Measurements from ENCODE around the gene CHAC2. TPM values are rescaled to one million over a fixed set of nuclear protein-coding genes. Genes with fewer than 3 reads are reported as not detected.
"Not testable (repeated sequence)": the region's sequence is repeated elsewhere in the genome, so short reads cannot be mapped to it uniquely, and the experiment has no call there.

Gene CHAC2
- total RNA-seq, result 16.5 and 17.2 TPM in 2 replicates

GRCh38 chr2:53767405-53768241, at the start of gene CHAC2:
Gene CHAC2 (plus strand): TSS chr2:53767804. CDS start chr2:53767887, 83 bp downstream.
- intact Hi-C loops (cut with micrococcal nuclease), result loop anchor here (1.0 to 5.0 kb wide), 8 partner anchors 19 to 1925 kb away; partner anchors contain the start of genes ACYP2, ASB3, CLHC1 and EML6

DNA sequence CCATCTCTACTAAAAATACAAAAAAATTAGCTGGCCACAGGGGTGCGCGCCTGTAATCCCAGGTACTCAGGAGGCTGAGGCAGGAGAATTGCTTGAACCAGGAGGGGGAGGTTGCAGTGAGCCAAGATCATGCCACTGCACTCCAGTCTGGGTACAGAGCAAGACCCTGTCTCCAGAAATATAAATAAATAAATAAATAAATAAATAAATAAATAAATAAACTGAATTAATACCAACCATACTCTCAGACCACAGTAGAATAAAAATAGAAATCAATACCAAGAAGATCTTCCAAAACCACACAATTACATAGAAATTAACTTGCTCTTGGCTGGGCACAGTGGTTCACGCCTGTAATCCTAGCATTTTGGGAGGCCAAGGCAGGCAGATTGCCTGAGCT, 46.7 kb upstream of the CHAC2 start:
- intact Hi-C loops (cut with micrococcal nuclease), result not testable (repeated sequence)

DNA sequence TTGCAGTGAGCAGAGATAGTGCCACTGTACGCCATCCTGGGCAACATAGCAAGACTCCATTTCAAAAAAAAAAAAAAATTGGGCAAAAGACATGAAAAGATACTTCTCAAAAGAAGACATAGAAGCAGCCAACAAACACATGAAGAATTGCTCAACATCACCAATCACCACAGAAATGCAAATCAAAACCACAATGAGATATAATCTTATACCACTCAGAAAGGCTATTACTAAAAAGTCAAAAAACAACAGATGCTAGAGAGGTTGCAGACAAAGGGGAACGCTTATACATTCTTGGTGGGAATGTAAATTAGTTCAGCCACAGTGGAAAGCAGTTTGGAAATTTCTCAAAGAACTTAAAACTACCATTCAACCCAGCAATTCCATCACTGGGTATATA, 43.1 kb upstream of the CHAC2 start:
- intact Hi-C loops (cut with micrococcal nuclease), result loop anchor here (2.0 kb wide), 1 partner anchor 42 kb away; the partner anchor contains the start of gene CHAC2

GRCh38 chr2:53725662-53726061, 41.9 kb upstream of the CHAC2 start:
- intact Hi-C loops (cut with micrococcal nuclease), result loop anchor here (2.0 kb wide), 1 partner anchor 41 kb away; the partner anchor contains the start of gene CHAC2

- intact Hi-C loops (cut with micrococcal nuclease), result no loop called here
These were observed 39.7 kb upstream of the CHAC2 start for GRCh38 chr2:53727921-53728320.

DNA sequence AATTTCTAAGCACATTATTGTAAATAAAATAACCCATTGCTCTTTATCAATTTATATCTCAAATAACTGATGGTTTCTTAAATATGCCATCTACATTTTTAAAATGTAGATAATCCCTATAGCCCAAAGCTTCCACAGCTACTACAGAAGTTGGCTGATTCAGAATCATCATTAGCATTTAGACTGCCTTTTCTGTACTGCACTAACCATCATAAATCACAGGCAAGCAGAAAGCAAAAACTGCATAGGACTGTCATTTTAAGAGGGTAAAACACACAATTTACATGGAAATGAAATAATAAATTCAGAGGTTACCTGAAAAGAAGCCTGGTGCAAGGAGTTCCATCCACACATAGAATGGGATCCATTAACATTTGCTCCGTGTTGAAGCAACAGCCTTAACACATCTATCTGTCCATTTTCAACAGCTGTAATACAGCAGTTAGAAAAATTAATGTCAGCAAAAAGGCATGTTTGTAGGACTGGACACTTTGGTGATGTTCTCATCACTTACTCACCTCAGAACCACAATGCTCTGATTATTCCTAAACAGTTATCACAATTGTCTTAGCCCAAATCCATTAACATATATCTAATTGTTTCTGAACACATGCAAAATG, 38.4 kb upstream of the CHAC2 start:
- intact Hi-C loops (cut with micrococcal nuclease), result no loop called here

DNA sequence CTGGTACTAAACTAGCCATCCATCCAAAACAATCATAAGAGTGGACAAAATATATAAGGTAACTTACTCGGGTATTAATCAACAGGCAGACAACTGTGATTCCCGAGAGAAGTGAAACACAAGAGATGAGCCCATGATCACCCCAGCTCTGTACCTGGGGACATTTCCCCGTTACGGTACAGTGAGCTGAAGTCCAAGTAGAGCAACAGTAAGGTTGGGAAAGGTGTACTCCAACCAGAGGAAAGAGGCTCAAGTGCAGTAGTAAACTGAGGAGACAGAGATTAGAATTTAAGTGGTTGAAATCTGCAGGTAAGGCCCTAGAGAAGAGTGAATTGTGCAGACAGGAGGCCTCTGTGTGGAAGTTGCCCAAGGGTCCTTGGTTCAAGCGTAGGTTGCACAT, 30.5 kb upstream of the CHAC2 start:
- intact Hi-C loops (cut with micrococcal nuclease), result no loop called here

DNA sequence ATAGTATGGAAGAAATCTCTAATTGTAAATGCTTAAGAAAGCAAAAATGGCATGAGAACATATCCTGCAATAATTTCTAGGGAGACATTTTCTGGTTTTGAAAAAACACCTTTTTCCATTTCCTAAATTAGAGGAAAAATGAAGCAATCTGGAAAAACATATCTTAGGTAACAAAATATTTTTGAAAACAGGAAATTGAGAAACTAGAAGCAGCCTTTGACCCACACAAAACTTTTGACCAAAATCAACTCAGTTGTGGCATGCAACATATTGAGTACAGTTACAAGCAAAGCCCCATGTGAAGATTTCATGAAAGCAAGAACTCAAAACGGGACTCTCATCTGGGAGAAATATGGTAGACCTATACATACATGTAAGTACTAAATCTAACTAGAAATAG, 28.6 kb upstream of the CHAC2 start:
- intact Hi-C loops (cut with micrococcal nuclease), result no loop called here

DNA sequence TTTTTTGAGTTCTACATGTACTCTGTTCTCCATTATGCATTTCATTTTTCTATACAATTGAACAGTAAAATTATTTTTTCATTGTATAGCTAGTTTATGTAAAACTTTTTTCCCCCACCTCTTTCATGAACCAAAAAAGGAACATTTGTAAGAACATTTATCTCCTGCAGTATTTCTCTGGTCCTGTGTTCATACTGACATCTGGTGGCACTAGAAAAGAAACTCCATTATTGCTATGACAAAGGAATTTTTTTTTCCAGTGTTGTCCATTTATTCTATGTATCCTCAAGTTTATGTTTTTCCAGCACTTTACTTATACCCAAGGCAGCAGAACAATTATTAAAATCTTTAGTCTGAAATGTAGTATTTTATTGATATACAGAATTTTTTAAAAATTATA, 27.4 kb upstream of the CHAC2 start:
- intact Hi-C loops (cut with micrococcal nuclease), result no loop called here

- intact Hi-C loops (cut with micrococcal nuclease), result no loop called here
These were observed 23.1 kb upstream of the CHAC2 start for GRCh38 chr2:53744395-53745065.

DNA sequence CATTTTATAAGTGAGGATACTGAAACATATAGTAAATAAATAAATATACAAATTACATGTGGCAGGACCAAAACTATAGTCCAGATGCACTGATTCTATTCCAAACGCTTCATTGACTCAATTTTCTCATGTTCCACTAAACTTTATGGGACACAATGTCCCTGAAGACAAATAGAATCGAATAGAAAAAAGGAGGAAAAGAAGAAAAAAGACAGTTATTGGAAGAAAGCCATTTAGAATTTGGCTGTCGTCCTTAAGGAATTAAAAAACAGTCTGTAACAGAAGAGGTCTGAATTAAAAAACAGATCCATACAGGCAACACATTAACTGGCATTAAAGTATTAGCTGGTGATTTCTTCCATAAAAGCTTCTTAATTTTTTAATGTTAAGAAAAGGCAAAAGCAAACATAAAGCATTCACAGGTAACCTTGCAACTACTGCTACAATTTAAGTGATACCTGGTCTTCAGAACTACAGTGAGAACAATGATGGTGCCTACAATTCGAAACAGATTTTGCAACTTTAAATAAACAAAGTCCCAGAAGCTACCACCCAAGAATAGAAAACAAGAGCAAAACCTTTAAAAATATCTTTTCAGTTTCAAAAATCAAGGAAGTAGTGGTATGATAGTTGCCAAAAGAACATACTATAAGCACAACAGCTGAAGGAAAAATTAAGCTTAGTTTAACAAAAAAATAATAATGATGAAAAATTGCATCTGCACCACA, 17.4 kb upstream of the CHAC2 start:
- intact Hi-C loops (cut with micrococcal nuclease), result no loop called here

DNA sequence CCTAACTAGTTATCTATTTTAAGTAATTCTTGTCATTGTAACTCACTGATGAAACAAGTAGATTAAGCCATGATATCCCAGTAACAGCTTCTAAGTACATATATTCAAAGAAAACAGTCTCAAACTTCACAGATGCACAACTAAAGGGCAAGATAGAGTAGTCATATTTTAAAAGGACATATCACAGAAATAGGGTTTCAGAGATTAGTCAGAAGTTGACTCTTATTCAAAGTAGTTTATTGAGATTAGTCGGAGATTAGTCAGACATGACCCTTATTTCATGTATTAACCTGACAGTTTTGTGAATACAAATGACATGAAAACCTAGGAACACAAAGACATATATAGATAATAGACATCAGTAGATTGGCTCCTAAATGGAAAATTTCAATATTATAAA, 15.9 kb upstream of the CHAC2 start:
- intact Hi-C loops (cut with micrococcal nuclease), result no loop called here

- intact Hi-C loops (cut with micrococcal nuclease), result no loop called here
These were observed 15.2 kb upstream of the CHAC2 start for GRCh38 chr2:53752385-53752784.

GRCh38 chr2:53753041-53753440, 14.6 kb upstream of the CHAC2 start:
- intact Hi-C loops (cut with micrococcal nuclease), result no loop called here

DNA sequence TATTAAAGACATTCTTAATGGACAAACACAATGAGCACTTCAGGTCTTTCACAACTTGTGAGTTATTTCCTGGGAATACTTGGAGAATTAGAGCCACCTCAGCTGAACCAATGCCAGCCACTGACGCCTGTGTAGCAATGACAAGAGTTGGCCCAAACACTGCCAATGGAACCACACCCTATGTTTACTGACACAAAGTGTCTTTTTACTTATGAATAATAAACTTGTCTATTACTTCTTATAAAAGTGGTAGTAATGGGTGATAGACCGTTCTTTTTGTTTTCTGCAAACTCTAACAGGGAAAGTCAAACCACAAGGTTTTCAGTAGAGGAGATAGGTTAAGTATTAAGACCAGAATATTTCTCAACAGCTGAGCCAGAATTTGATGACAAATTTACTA, 12.5 kb upstream of the CHAC2 start:
- intact Hi-C loops (cut with micrococcal nuclease), result no loop called here

GRCh38 chr2:53756644-53757043, 11.0 kb upstream of the CHAC2 start:
- intact Hi-C loops (cut with micrococcal nuclease), result no loop called here

DNA sequence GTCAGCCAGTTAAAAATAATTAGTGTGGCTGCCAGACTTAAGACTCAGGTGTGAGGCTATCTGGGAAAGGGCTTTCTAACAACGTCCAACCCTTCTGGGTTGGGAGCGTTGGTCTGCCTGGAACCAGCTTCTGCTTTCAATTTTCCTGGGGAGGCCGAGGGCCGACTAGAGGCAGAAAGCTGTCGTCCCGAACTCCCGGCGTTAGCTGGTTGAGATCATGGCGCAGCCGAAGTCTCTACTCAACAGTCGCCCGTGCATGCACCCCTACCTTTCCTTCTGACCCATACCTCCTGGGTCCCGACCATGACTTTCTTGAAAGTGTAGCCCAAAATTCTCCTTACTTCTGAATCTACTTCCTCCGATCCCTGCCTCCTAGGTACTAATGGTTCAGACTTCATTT, 10.4 kb upstream of the CHAC2 start:
- intact Hi-C loops (cut with micrococcal nuclease), result not testable (repeated sequence)

DNA sequence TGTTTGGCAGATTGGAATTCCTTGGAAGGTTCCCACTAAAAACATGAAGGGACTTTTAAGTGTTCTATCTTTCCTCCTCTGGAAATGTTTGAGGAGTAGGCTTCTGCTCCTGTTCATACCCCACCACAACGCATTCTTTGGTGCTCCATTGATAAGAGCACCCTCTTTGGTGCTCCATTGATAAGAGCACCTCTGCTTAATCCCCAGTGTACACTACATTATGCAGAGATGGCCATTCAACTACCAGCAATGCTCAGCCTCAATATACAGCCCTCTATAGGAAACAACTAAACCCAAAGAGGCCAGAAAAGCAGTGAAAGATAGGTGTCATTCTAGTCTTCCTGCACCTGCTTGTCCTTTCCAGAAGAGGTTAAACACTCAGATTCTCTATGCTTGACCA, 1.8 kb upstream of the CHAC2 start:
- intact Hi-C loops (cut with micrococcal nuclease), result loop anchor here (2.0 to 5.0 kb wide), 5 partner anchors 41 to 1927 kb away; partner anchors contain the start of genes CLHC1, PNPT1, RPS27A and RTN4

DNA sequence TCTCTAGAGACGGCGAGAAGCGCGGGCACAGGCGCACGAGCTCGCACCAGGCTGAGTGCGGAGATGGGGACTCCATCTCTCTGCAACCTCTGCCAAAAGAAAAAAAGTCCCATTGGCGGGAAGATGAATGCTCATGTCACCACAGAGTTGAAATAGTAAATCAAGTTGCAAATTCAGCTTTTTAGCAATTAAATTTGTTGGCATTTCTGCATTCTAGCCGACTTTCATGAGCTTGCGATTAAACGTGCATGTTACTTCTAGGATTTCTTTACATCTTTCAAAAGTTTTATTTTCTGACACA, 588 bp downstream of the CHAC2 start:
- intact Hi-C loops (cut with micrococcal nuclease), result loop anchor here (5.0 kb wide), 4 partner anchors 804 to 1924 kb away; partner anchors contain the start of genes CLHC1, PNPT1, RPS27A and RTN4

- intact Hi-C loops (cut with micrococcal nuclease), result loop anchor here (5.0 kb wide), 4 partner anchors 803 to 1923 kb away; partner anchors contain the start of genes CLHC1, PNPT1, RPS27A and RTN4
These were observed 1.8 kb downstream of the CHAC2 start for GRCh38 chr2:53769318-53769945.

GRCh38 chr2:53770264-53770663, 2.7 kb downstream of the CHAC2 start:
- intact Hi-C loops (cut with micrococcal nuclease), result no loop called here

Measured in T-helper 2 cell treated with Interferon-gamma antibody and Interleukin-4, amounts not matched to agents 100 ng/mL and 5 ng/mL, for 36 hours (primary cell).